GM23338 (cell line): ENCODE data around the gene ANKRD55. TPM values are rescaled to one million over a fixed set of nuclear protein-coding genes. Genes with fewer than 3 reads are reported as not detected.

Experiments
- ATAC-seq: fragments of 200-7000 bp; cut with Tn5 transposase; 3 replicates; pipeline ENCODE4 v1.9.1; 2020
- DNase-seq: peaks from one replicate; pipeline ENCODE4 v3.0.0-alpha.2; 2015; ENCODE audit warnings: low spot score
- H2AFZ ChIP-seq: fragments of 200-600 bp; sonication (generic); 2 replicates; pipeline ENCODE4 v1.8.0; 2016; ENCODE audit warnings: antibody characterized with exemption, mild to moderate bottlenecking, moderate library complexity
- H3F3A ChIP-seq: fragments of 200-600 bp; sonication (generic); replicated peaks from 2 replicates; pipeline ENCODE4 v1.8.0; 2017; ENCODE audit warnings: antibody characterized with exemption, mixed run types, low read depth
- H3K27ac ChIP-seq: fragments of 200-600 bp; sonication (generic); 2 replicates; pipeline ENCODE4 v1.6.1; 2016; ENCODE audit warnings: low read depth
- H3K27me3 ChIP-seq: fragments of 200-600 bp; sonication (generic); 2 replicates; pipeline ENCODE4 v1.8.0; 2016; ENCODE audit warnings: mild to moderate bottlenecking, mixed run types, moderate library complexity; ENCODE audit not compliant: insufficient read depth
- H3K36me3 ChIP-seq: fragments of 200-600 bp; sonication (generic); 2 replicates; pipeline ENCODE4 v1.8.0; 2016; ENCODE audit warnings: mild to moderate bottlenecking; ENCODE audit not compliant: insufficient read depth
- H3K4me1 ChIP-seq: fragments of 200-600 bp; sonication (generic); 2 replicates; pipeline ENCODE4 v1.8.0; 2016; ENCODE audit warnings: mild to moderate bottlenecking, moderate library complexity; ENCODE audit not compliant: insufficient read depth
- H3K4me2 ChIP-seq: fragments of 200-600 bp; sonication (generic); 2 replicates; pipeline ENCODE4 v1.7.1; 2017; ENCODE audit warnings: mixed run types
- H3K4me3 ChIP-seq: fragments of 200-600 bp; sonication (generic); 2 replicates; pipeline ENCODE4 v1.6.1; 2016; ENCODE audit warnings: mixed run types
- H3K79me2 ChIP-seq: fragments of 200-600 bp; sonication (generic); replicated peaks from 2 replicates; pipeline ENCODE4 v1.8.0; 2017; ENCODE audit warnings: mild to moderate bottlenecking; ENCODE audit not compliant: insufficient read depth
- H3K9me2 ChIP-seq: fragments of 200-600 bp; sonication (generic); 2 replicates; pipeline ENCODE4 v1.8.0; 2017; ENCODE audit not compliant: insufficient read depth
- H4K20me1 ChIP-seq: fragments of 200-600 bp; sonication (generic); replicated peaks from 2 replicates; pipeline ENCODE4 v1.8.0; 2017; ENCODE audit warnings: mild to moderate bottlenecking; ENCODE audit not compliant: insufficient read depth
- H3K27ac Mint-ChIP-seq: 2 replicates; pipeline ENCODE4 v1.8.0; 2020; ENCODE audit warnings: inconsistent platforms, mild to moderate bottlenecking, moderate library complexity, mixed read lengths
- H3K27me3 Mint-ChIP-seq: 3 replicates; pipeline ENCODE4 v1.8.0; 2022; ENCODE audit warnings: low read depth, mild to moderate bottlenecking, moderate library complexity, mixed read lengths, inconsistent platforms; ENCODE audit not compliant: insufficient read depth, poor library complexity
- H3K36me3 Mint-ChIP-seq: 3 replicates; pipeline ENCODE4 v1.8.0; 2021; ENCODE audit warnings: low read depth, mild to moderate bottlenecking, inconsistent platforms, moderate library complexity, mixed read lengths
- H3K4me1 Mint-ChIP-seq: 3 replicates; pipeline ENCODE4 v1.8.0; 2020; ENCODE audit warnings: mild to moderate bottlenecking, inconsistent platforms, mixed read lengths
- H3K4me3 Mint-ChIP-seq: 3 replicates; pipeline ENCODE4 v1.8.0; 2021; ENCODE audit warnings: moderate library complexity, mild to moderate bottlenecking, inconsistent platforms, mixed read lengths
- H3K9me3 Mint-ChIP-seq: 3 replicates; pipeline ENCODE4 v1.8.0; 2020; ENCODE audit warnings: moderate library complexity, mild to moderate bottlenecking, inconsistent platforms, mixed read lengths
- EZH2phosphoT487 ChIP-seq: fragments of 200-600 bp; sonication (generic); IDR thresholded peaks from one replicate; pipeline ENCODE4 v1.8.1; 2018; ENCODE audit warnings: antibody characterized with exemption; ENCODE audit not compliant: unreplicated experiment
- JUNB ChIP-seq: IDR thresholded peaks from one replicate; pipeline ENCODE4 v1.6.1; 2016; ENCODE audit warnings: antibody characterized with exemption; ENCODE audit not compliant: unreplicated experiment
- POLR2AphosphoS5 ChIP-seq: IDR thresholded peaks from 2 replicates; pipeline ENCODE4 v1.6.1; 2016; ENCODE audit warnings: antibody characterized with exemption, low read depth
- ZNF114 ChIP-seq: fragments of 250-450 bp; sonication (Bioruptor Pico); IDR thresholded peaks from 2 replicates; pipeline ENCODE4 v1.5.0; 2020; ENCODE audit warnings: mild to moderate bottlenecking, moderate library complexity
- ZNF331 ChIP-seq: fragments of 250-450 bp; sonication (Bioruptor Pico); IDR thresholded peaks from 2 replicates; pipeline ENCODE4 v1.5.0; 2020; ENCODE audit warnings: low read depth, mild to moderate bottlenecking, moderate library complexity
- polyA plus RNA-seq: library from polyadenylated mRNA; unstranded; fragments of >200 nt; fragmentation: Nextera tagmentation; extraction: Ambion mirVana; gene quantifications from 2 replicates; pipeline ENCODE4 v1.2.1, GENCODE V29; 2016
- total RNA-seq: library from RNA; depleted of rRNA; stranded (reverse); fragments of >200 nt; shearing (Covaris generic); gene quantifications from 2 replicates; pipeline ENCODE4 v1.2.3, GENCODE V29; 2014
- TF ChIP-seq, protein P1 (sequence below), 2 experiments: fragments of 200-600 bp in 1 of 2; sonication (generic) in 1 of 2; conservative IDR thresholded peaks; 2 replicates each; pipeline versions ENCODE4 v1.5.1 to v1.6.1; 2016 to 2017; ENCODE audit warnings: antibody characterized with exemption in 2 of 2, low read depth in 2 of 2, mild to moderate bottlenecking in 2 of 2, moderate library complexity in 1 of 2
- TF ChIP-seq, protein P2 (sequence below): IDR thresholded peaks from 2 replicates; pipeline ENCODE4 v1.6.1; 2016; ENCODE audit warnings: antibody characterized with exemption

ANKRD55 gene
- total and polyA plus RNA-seq, 2 experiments from 2014 or later: not detected

DNA sequence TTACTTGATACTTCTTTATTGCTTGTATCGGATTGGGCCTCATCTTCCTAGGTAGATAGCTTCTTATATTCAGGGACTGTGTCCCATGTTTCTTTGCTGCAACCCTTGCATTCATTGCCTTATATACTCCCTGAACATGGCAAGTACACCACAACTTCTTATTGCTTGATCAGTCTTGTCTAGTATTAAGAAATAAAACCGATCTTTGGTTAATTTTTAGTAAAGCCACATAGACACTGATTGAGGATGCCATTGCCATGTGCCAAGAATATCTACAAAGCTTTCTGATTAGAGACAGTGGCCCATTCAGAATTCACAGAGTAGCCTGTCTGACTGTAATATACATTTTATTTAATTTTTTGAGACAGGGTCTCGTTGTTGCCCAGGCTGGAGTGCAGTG is 34.7 kb upstream of the ANKRD55 start (continued):
- TF ChIP-seq, protein P1, sequence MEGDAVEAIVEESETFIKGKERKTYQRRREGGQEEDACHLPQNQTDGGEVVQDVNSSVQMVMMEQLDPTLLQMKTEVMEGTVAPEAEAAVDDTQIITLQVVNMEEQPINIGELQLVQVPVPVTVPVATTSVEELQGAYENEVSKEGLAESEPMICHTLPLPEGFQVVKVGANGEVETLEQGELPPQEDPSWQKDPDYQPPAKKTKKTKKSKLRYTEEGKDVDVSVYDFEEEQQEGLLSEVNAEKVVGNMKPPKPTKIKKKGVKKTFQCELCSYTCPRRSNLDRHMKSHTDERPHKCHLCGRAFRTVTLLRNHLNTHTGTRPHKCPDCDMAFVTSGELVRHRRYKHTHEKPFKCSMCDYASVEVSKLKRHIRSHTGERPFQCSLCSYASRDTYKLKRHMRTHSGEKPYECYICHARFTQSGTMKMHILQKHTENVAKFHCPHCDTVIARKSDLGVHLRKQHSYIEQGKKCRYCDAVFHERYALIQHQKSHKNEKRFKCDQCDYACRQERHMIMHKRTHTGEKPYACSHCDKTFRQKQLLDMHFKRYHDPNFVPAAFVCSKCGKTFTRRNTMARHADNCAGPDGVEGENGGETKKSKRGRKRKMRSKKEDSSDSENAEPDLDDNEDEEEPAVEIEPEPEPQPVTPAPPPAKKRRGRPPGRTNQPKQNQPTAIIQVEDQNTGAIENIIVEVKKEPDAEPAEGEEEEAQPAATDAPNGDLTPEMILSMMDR (conservative IDR thresholded peaks at IDR 0.05; ENCODE audit: low read depth in 2 of 2): no peak
- TF ChIP-seq, protein P2, sequence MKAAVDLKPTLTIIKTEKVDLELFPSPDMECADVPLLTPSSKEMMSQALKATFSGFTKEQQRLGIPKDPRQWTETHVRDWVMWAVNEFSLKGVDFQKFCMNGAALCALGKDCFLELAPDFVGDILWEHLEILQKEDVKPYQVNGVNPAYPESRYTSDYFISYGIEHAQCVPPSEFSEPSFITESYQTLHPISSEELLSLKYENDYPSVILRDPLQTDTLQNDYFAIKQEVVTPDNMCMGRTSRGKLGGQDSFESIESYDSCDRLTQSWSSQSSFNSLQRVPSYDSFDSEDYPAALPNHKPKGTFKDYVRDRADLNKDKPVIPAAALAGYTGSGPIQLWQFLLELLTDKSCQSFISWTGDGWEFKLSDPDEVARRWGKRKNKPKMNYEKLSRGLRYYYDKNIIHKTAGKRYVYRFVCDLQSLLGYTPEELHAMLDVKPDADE: no peak

DNA sequence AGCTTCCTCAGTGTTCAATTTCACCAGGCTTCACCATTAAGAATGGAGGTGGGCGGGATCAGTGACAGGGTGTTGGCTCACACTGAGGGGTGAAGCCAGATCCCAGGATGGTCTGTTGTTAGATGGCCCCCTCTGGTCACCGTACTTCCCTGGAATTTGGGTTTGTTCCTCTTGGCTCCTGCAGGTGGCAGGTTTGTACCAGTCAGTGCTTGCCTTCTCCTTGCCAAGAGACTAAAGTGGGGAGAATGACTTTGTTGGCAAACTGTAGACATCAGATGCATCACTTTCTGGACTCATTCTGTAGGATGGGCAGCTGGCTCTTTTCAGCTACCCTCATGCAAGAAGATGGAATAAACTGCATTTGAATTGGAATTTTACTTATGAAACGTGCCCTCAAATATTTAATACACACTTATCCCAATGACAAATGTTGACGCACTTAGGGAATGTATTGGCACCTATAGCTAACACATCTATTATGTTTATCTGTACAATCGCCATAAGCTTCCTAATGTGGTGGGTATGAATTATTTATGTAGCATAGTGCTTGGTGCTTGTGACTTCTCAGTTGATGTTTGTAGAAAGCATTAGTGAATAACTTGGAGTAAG is 31.4 kb upstream of the ANKRD55 start:
- no peak overlapping the region for H3K27ac Mint-ChIP-seq
- H3K27ac ChIP-seq: no peak overlapping the region
- peaks cover 2% of the 10 kb centered on the region; the same call in 2 of the 3 replicates for H3K4me1 Mint-ChIP-seq
- DNase-seq: peak; percentile 85
- H3F3A ChIP-seq: no peaks in the 10 kb centered on the region
- no peak overlapping the region for H3K4me3 Mint-ChIP-seq
- H3K27me3 ChIP-seq: no peaks in the 10 kb centered on the region
- no peaks in the 10 kb centered on the region for H3K36me3 ChIP-seq
- ATAC-seq: peak; percentile 100
- H3K4me2 ChIP-seq: no peak overlapping the region
- H3K9me2 ChIP-seq: no peaks in the 10 kb centered on the region
- no peaks in the 10 kb centered on the region for H3K79me2 ChIP-seq
- H3K4me1 ChIP-seq: no peaks in the 10 kb centered on the region
- no peaks in the 10 kb centered on the region for H3K9me3 Mint-ChIP-seq
- no peak for TF ChIP-seq EZH2phosphoT487
- TF ChIP-seq, protein P1 (conservative IDR thresholded peaks at IDR 0.05; ENCODE audit: low read depth in 2 of 2): peak; percentile 77 to 93
- no peak for TF ChIP-seq ZNF331 (CRISPR knock-in tag)
- no peak overlapping the region for H3K4me3 ChIP-seq
- no peak overlapping the region for H2AFZ ChIP-seq
- H3K27me3 Mint-ChIP-seq: peaks cover 4% of the 10 kb centered on the region
- no peaks in the 10 kb centered on the region for H4K20me1 ChIP-seq
- H3K36me3 Mint-ChIP-seq: no peaks in the 10 kb centered on the region

DNA sequence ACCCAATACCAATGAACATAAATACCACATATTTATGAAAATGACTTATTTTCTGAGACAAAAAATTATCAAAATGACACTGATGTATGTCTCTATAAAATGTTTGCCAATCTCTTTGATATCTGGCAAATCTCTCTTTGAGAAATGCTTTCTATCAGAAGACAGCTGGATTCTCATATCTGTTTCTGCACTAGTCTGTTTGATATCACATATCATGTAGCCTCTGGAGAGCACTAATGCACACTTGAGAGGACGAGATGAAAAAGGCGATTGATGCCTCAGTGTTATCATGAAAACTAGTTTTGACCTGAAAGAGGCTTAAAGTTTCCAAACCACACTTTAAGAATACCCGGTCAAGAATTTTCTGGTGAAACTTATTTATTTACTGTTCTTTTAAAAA is 29.1 kb upstream of the ANKRD55 start:
- 0 out of 3 replicates have a peak, but pooled peaks cover 2% of the 10 kb centered on the region for H3K36me3 Mint-ChIP-seq
- H3K27ac ChIP-seq: no peak overlapping the region
- no peak overlapping the region for H3K4me3 Mint-ChIP-seq
- H3K27ac Mint-ChIP-seq: no peak overlapping the region
- H4K20me1 ChIP-seq: no peaks in the 10 kb centered on the region
- H3K79me2 ChIP-seq: no peaks in the 10 kb centered on the region
- no peaks in the 10 kb centered on the region for H3K27me3 ChIP-seq
- no peaks in the 10 kb centered on the region for H3K4me1 Mint-ChIP-seq
- H3K9me2 ChIP-seq: no peaks in the 10 kb centered on the region
- H2AFZ ChIP-seq: no peak overlapping the region
- TF ChIP-seq JUNB (no peak), POLR2AphosphoS5 (no peak), ZNF114 (CRISPR knock-in tag) (no peak)
- TF ChIP-seq, protein P2: no peak
- H3K4me2 ChIP-seq: no peak overlapping the region
- no peak overlapping the region for H3K4me3 ChIP-seq
- peaks cover 6% of the 10 kb centered on the region; the same call in 2 of the 3 replicates for H3K9me3 Mint-ChIP-seq
- no peaks in the 10 kb centered on the region for H3K4me1 ChIP-seq
- H3K27me3 Mint-ChIP-seq: peaks cover 4% of the 10 kb centered on the region
- H3K36me3 ChIP-seq: no peaks in the 10 kb centered on the region
- ATAC-seq (no peak), DNase-seq (no peak)
- H3F3A ChIP-seq: no peaks in the 10 kb centered on the region
